GM06990 (cell line): Measurements from ENCODE around the gene ARHGAP27.

Experiments used
- DNase-seq: peaks from one replicate; pipeline ENCODE4 v3.0.0-alpha.2; 2011; ENCODE audit not compliant: insufficient read length; ENCODE audit errors: extremely low read depth
- H3K27me3 ChIP-seq: replicated peaks from 2 replicates; pipeline ENCODE4 v1.6.0; 2011; ENCODE audit warnings: low read length; ENCODE audit not compliant: control insufficient read depth, insufficient read depth
- H3K36me3 ChIP-seq: 2 replicates; pipeline ENCODE4 v1.5.1; 2011; ENCODE audit warnings: low read length; ENCODE audit not compliant: control insufficient read depth, insufficient read depth
- H3K4me3 ChIP-seq: replicated peaks from 2 replicates; pipeline ENCODE4 v1.5.1; 2011; ENCODE audit warnings: low read depth, mild to moderate bottlenecking, control low read depth, low read length
- TF ChIP-seq, protein P1 (sequence below): IDR thresholded peaks from 2 replicates; pipeline ENCODE4 v1.5.1; 2011; ENCODE audit warnings: low read length, control low read depth, mild to moderate bottlenecking, inconsistent platforms; ENCODE audit not compliant: insufficient read depth, poor library complexity, severe bottlenecking

ARHGAP27 gene

DNA sequence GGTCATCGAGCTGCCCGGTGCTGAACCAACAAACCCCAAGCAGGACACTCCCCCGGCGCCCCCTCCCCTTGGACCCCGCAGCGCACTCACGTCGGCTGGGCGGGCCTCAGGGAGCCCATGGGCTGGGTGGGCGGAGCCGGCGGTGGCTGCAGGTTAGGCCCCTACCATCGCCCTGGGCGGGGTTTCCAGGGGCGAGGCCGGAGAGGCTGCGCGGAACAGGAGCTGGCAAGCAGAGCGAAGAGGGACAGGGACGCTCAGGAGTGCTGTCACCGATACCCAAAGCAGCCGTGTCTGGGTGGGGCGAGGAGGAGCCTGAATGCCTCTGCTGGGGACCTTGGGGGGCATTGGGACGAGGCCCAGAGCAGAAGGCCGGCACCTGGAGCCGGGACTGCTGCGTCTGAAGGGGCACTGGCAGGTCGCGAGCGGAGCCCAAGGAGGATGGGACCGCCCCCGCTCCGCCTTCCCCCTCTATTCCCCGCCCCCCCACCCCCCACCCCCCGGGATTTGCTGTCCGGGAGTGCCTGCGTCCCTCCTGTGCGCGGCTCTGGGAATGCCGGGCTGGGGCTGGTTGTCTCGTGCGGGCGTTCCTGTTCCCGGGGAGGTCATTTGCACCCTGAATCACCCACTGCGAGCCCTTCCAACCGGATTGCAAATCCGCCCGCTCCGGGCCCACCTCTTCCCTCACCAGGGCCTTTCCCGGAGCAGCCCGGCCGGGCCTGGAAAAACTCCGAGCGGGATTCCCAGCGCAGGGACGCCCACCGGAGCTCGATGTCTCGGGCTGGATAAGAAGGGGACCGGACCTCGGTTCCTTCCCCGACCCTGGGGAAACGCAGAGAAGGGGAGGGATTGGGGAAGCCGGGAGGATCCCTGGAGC lies 902 bp downstream of the ARHGAP27 start:
- TF ChIP-seq, protein P1, sequence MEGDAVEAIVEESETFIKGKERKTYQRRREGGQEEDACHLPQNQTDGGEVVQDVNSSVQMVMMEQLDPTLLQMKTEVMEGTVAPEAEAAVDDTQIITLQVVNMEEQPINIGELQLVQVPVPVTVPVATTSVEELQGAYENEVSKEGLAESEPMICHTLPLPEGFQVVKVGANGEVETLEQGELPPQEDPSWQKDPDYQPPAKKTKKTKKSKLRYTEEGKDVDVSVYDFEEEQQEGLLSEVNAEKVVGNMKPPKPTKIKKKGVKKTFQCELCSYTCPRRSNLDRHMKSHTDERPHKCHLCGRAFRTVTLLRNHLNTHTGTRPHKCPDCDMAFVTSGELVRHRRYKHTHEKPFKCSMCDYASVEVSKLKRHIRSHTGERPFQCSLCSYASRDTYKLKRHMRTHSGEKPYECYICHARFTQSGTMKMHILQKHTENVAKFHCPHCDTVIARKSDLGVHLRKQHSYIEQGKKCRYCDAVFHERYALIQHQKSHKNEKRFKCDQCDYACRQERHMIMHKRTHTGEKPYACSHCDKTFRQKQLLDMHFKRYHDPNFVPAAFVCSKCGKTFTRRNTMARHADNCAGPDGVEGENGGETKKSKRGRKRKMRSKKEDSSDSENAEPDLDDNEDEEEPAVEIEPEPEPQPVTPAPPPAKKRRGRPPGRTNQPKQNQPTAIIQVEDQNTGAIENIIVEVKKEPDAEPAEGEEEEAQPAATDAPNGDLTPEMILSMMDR, result no peak

DNA sequence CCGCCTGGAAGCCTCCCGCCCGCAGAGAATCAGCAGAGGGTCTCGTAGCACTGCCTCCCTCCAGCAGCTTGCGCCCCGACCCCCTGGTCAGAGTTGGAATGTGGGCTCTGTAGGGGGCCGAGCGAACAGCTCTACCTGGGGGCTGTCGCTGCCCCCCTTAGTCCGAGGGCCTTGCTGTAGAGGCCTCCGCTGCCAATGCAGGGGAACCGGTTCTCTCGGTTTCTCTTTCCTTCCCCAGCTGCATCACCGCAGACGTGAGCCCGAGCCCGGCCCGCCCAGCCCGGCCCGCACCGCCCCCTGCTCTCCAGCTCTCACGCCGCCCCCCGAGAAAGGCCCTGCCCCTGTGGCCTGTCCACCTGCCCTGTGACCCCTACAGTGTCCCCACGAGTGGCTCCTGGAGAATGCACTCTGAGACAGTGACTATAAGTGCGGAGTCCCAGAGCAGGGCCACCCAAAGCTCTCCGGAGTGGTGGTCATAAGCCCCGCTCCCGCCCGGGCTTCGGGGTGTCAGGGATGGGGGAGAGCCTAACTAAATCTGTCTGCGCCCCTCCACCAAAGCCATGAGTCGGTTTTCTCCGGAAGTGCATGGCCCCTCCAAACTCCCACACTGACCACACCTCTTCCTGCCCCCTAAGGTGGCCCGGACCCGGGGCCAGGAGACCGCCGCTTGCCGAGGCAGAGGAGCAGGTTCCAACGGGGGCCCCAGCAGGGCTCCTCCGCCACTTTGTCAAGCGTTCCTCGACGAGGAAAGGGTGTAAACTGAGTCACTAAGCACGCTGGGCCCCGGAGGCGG lies 1.7 kb downstream of the ARHGAP27 start:
- TF ChIP-seq, protein P1, result no peak
- H3K27me3 ChIP-seq, result no peaks in the 10 kb centered on the region
- peak; percentile 71 for DNase-seq
- H3K36me3 ChIP-seq, result peaks cover 1% of the 10 kb centered on the region; the same call in 1 of the 2 replicates
- peak overlapping the region; percentile 71 for H3K4me3 ChIP-seq

More for the DNA sequence above, 902 bp downstream of the ARHGAP27 start:
- peak; percentile 84 for DNase-seq
- no peaks in the 10 kb centered on the region for H3K27me3 ChIP-seq
- peak overlapping the region; percentile 71 for H3K4me3 ChIP-seq
- peaks cover 2% of the 10 kb centered on the region for H3K36me3 ChIP-seq

DNA sequence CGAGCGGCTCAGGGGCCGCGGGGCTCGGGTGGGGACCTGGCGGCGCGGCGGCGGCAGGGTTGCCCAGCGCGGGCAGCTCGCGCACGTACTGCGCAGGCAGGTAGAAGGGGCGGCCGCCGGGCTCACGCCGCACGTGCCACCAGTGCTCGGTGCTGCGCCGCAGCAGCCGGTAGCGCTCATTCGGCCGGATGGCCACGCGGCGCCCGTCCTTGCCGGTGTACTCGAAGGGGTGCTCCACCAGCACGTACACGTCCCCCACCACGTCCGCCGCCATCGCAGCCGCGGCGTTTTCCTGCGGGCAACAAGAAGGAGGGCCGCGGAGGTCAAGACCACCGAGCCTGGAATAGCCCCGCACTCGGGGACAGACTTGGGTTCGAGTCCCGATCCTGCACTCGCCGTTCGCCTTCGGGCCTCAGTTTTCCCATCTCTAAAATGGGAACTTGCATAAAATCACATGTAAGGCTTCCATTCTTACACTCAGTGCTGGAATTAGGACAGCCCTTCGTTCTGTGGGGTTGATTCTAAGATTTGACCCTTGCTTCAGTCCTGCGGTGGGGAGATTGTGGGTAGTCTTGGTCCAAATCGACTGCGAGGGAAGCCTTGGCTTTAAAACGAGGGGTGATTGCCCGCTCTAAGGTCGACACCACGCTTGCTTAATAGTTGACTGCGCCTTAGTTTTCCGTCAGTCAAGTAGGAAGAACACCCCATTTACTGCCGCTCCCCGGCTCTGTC lies 2.5 kb downstream of the ARHGAP27 start:
- Histone ChIP-seq H3K27me3 (no peaks in the 10 kb centered on the region), H3K4me3 (peak overlapping the region; percentile 71), H3K36me3 (no peaks in the 10 kb centered on the region)
- no peak for DNase-seq
- TF ChIP-seq, protein P1, result no peak

DNA sequence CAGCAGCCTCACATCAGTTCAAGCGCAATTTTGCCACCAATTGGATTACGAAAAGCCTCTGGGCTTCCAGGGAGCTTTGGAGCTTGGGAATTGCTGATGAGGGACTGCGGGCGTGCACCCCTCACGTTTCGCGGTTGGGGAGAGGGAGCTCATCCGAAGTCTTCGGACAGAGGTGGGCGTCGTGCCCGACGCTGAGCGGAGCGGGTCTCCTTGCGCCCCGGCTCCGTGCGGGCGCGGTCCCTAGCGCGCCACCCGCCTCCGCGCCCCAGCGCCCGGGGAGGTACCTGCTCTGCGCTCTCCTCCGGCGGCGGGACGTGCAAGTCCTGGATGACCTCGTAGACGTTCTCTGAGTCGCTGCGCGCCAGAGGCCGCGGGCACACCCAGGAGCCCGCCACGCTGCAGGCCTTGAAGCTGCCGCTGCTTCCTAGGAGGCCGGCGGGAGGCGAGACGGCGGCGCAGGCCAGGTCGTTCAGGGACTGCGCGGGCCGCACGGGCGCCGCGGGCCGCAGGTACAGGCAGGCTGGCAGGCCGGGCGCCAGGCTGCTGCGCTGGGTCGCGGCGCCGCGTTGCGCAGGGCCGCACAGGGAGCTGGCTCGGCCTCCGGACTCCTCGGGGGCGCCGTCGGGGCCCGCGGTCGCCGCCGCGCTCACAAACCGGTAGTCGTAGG lies 3.2 kb downstream of the ARHGAP27 start:
- H3K36me3 ChIP-seq, result no peaks in the 10 kb centered on the region
- TF ChIP-seq, protein P1, result no peak
- H3K27me3 ChIP-seq, result no peaks in the 10 kb centered on the region
- H3K4me3 ChIP-seq, result peak overlapping the region; percentile 35
- DNase-seq, result no peak

DNA sequence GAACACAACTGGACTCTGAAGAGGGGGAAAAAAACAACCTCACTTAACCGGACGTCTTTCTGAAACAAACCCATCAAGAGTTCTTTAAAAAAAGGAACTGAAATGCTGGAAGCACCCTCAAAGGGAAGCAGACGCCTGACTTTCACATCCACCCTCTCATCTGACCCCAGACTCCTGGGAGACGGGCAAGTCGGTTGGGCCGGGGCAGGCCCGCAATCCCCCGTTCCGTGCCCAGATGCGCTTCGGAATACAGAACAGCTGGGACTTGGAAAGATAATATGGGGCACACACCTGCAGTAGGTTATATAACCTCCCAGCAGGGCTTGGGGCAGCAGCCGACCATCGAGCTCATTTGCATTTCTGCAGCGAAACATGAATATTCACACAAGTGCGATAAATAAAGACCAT lies 3.7 kb downstream of the ARHGAP27 start:
- H3K4me3 ChIP-seq, result peak overlapping the region; percentile 35
- TF ChIP-seq, protein P1, result no peak
- no peaks in the 10 kb centered on the region for H3K36me3 ChIP-seq
- DNase-seq, result no peak
- no peaks in the 10 kb centered on the region for H3K27me3 ChIP-seq
